Stomach smooth muscle (tissue), 2 donors: ENCODE data around the gene APBB1IP.
"Not testable (repeated sequence)": the region's sequence is repeated elsewhere in the genome, so short reads cannot be mapped to it uniquely, and the experiment has no call there.

Experiments
- H3K27ac ChIP-seq: one replicate; pipeline ENCODE4 v1.7.0; 2013; ENCODE audit warnings: mild to moderate bottlenecking, low read length, inconsistent platforms
- H3K27me3 ChIP-seq, 2 donors: one replicate each; pipeline ENCODE4 v1.7.0; 2013; ENCODE audit warnings: low read length in 2 of 2; ENCODE audit not compliant: insufficient read depth in 2 of 2, control insufficient read depth in 1 of 2
- H3K36me3 ChIP-seq, 2 donors: one replicate each; pipeline ENCODE4 v1.7.0; 2013; ENCODE audit warnings: low read length in 2 of 2; ENCODE audit not compliant: control insufficient read depth in 2 of 2, insufficient read depth in 2 of 2
- H3K4me1 ChIP-seq: one replicate; pipeline ENCODE4 v1.7.0; 2013; ENCODE audit warnings: low read length; ENCODE audit not compliant: control insufficient read depth, insufficient read depth
- H3K4me3 ChIP-seq, 2 donors: one replicate each; pipeline ENCODE4 v1.7.0; 2013; ENCODE audit warnings: low read length in 2 of 2
- H3K9ac ChIP-seq, 2 donors: one replicate each; pipeline ENCODE4 v1.7.0; 2013; ENCODE audit warnings: low read length in 2 of 2, mild to moderate bottlenecking in 1 of 2
- H3K9me3 ChIP-seq, 2 donors: one replicate each; pipeline ENCODE4 v1.7.0; 2013; ENCODE audit warnings: low read length in 2 of 2; ENCODE audit not compliant: control insufficient read depth in 2 of 2
- donor health status: healthy.
- donor health status: Pancreatic carcinoma.

The APBB1IP gene, protein sequence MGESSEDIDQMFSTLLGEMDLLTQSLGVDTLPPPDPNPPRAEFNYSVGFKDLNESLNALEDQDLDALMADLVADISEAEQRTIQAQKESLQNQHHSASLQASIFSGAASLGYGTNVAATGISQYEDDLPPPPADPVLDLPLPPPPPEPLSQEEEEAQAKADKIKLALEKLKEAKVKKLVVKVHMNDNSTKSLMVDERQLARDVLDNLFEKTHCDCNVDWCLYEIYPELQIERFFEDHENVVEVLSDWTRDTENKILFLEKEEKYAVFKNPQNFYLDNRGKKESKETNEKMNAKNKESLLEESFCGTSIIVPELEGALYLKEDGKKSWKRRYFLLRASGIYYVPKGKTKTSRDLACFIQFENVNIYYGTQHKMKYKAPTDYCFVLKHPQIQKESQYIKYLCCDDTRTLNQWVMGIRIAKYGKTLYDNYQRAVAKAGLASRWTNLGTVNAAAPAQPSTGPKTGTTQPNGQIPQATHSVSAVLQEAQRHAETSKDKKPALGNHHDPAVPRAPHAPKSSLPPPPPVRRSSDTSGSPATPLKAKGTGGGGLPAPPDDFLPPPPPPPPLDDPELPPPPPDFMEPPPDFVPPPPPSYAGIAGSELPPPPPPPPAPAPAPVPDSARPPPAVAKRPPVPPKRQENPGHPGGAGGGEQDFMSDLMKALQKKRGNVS

DNA sequence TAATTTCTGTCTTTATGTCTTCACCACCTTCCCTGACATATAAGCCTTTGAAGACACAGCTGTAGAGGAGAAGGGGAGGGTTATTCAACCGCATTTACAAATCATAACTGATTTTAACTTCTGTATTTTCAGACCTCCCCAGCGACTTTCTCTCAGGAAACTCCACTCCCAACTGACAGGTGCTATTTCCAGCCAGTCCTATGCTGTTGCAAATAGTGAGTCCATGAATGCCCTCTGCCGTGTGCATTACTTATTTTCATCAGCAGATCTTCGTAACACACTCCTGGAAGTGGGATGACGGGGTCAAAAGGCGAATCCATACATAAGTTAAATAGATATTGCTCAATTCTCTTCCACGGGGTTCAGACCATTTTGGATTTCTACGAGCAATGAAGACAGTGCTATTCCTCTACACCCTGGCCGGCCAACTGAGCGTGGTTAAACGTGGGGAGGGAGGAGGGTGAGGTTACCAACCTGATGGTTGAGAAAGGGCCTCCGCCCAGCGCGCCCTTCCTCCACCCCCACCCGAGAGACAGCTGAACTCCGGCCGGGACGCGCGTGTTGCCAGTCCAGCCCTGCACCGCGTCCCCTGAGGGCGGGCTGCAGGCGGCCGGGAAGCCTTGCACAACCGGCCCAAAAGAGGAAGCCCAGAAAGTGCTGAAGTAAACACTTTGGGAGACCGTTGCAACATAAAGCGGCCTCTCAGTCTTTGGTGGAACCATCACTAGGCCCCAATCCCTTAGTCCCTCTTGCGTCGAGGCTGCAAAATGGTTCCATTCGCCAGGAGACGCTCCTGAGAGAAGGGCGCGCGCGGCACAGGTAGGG is at the start of gene APBB1IP:
Gene APBB1IP (plus strand): TSS at position 705 of the 825 bp plus-strand sequence. CDS start 53,986 bp downstream, outside the sequence.
- peaks cover 0 to 4% of the 10 kb centered on the region in 2 donors for H3K27me3 ChIP-seq
- H3K27ac ChIP-seq = no peak within 1 kb of the TSS

GRCh38 chr10:26389533-26389932 is 48.6 kb upstream of the APBB1IP start:
- H3K36me3 ChIP-seq = no peaks in the 10 kb centered on the region
- no peak overlapping the region for H3K9ac ChIP-seq
- peaks cover 0 to 6% of the 10 kb centered on the region in 2 donors for H3K9me3 ChIP-seq
- H3K27ac ChIP-seq = no peak overlapping the region
- no peaks in the 10 kb centered on the region for H3K4me1 ChIP-seq
- no peaks in the 10 kb centered on the region for H3K27me3 ChIP-seq
- no peak overlapping the region for H3K4me3 ChIP-seq

More for the DNA sequence above, at the start of gene APBB1IP:
- H3K36me3 ChIP-seq = no peaks in the 10 kb centered on the region
- peak within 1 kb of the TSS in 1 of 2 donors; percentile 55 for H3K4me3 ChIP-seq
- H3K9me3 ChIP-seq = no peaks in the 10 kb centered on the region
- H3K9ac ChIP-seq = no peak within 1 kb of the TSS
- H3K4me1 ChIP-seq = no peaks in the 10 kb centered on the region

DNA sequence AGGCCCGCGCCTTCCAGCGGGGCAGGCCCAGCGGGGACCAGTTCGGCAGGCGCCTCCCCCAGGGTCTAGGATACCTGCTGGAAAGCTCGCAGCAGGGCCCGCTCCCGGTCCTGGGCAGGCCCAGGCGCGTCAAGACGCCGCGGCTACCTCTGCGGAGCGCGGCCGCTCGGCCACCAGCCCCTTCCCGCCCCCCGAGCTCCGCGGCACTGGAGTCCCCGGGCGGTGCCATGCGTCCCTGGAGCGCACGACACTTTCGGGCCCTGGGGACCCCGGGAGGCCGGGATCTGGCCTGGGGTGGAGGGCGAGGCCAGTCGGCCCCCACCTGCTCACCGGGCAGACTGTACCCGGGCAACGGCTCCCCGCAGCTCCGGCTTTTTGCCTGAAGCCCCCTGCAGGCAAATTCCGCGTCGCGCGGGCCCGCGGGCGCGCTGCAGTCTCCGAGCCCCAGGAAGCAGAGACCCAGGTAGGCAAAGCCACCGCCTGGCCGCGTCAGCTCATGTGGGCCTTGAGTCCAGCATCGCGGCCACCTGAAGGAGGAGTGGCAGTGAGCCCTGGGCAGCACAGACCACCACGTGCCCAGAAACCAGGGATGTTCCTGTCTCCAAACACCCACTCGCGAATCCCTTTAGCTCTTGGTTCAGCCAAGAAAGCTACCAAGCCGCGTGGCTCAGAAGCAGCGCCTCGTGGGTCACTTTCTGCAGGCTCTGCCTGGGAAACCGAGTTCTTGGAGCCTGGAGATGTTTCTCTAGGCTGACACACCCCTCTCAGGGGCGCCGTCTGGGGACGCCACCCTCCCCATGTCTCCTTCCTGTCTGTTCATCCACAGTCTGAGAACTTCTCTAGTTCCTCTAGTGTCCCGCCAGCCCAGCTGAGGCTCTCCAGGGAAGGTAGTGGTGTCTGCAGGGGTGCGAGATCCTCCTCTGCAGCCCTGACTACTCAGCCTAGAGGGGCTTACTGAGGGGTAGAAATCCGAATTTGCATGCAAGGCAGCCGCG is 46.1 kb upstream of the APBB1IP start:
- no peaks in the 10 kb centered on the region for H3K4me1 ChIP-seq
- no peak overlapping the region for H3K9ac ChIP-seq
- H3K4me3 ChIP-seq = no peak overlapping the region
- no peaks in the 10 kb centered on the region for H3K27me3 ChIP-seq
- H3K27ac ChIP-seq = no peak overlapping the region
- no peaks in the 10 kb centered on the region for H3K36me3 ChIP-seq
- H3K9me3 ChIP-seq = peaks cover 0 to 10% of the 10 kb centered on the region in 2 donors

- H3K27ac ChIP-seq, H3K36me3 ChIP-seq, H3K9ac ChIP-seq, H3K9me3 ChIP-seq, H3K4me3 ChIP-seq, H3K4me1 ChIP-seq, H3K27me3 ChIP-seq: not testable (repeated sequence)
These were observed 39.8 kb upstream of the APBB1IP start for GRCh38 chr10:26398353-26398752.

GRCh38 chr10:26407406-26407969 is 30.7 kb upstream of the APBB1IP start:
- Histone ChIP-seq H3K9me3 (peaks cover 0 to 3% of the 10 kb centered on the region in 2 donors), H3K27me3 (no peaks in the 10 kb centered on the region), H3K4me1 (no peaks in the 10 kb centered on the region), H3K36me3 (no peaks in the 10 kb centered on the region), H3K9ac (no peak overlapping the region), H3K27ac (no peak overlapping the region), H3K4me3 (no peak overlapping the region)

DNA sequence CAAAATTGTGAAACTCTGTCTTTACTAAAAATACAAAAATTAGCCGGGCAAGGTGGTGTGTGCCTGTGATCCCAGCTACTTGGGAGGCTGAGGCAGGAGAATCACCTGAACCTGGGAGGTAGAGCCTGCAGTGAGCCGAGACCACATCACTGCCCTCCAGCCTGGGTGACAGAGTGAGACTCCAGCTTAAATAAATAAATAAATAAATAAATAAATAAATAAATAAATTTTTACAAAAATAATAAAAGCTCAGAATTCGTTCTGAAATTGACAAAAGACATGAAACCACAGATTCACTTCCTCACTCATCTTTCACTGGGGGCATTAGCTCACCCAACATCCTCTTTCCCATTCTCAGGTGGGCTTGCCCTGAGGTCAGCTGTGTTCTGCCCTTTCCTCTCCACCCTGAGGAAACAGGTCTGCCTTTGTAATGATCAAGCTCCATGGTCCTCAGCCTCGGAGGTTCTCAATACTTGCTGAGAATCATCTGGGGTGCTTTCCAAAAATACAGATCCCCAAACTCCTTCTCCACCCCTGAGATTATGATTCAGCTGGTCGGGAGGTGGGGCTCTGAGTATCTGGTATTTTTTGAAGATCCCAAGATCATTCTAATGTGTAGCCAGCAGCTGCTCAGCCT is 29.2 kb upstream of the APBB1IP start:
- Histone ChIP-seq H3K9me3 (peaks cover 0 to 3% of the 10 kb centered on the region in 2 donors), H3K4me1 (no peaks in the 10 kb centered on the region), H3K27me3 (no peaks in the 10 kb centered on the region), H3K36me3 (no peaks in the 10 kb centered on the region), H3K27ac (no peak overlapping the region), H3K9ac (no peak overlapping the region), H3K4me3 (no peak overlapping the region)

DNA sequence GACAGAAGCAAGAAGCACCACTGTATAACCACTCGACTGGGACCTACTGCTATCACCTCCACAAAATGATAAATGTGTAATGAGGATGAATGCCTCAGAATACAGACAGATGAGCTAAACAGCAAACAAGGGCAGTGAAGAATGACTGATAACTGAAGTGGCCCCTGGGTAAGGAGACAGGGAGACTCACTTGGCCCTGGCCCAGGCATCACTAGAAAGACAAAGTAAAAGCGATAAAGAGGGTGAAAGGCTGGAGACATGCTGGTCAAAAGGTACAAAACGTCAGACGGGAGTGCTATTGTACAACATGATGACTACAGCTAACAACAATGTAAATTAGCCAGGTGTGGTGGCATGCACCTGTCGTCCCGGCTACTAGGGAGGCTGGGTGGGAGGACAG is 27.8 kb upstream of the APBB1IP start:
- H3K4me1 ChIP-seq = no peaks in the 10 kb centered on the region
- no peak overlapping the region for H3K9ac ChIP-seq
- H3K4me3 ChIP-seq = no peak overlapping the region
- H3K9me3 ChIP-seq = peaks cover 0 to 3% of the 10 kb centered on the region in 2 donors
- H3K36me3 ChIP-seq = no peaks in the 10 kb centered on the region
- H3K27me3 ChIP-seq = no peaks in the 10 kb centered on the region
- H3K27ac ChIP-seq = no peak overlapping the region

DNA sequence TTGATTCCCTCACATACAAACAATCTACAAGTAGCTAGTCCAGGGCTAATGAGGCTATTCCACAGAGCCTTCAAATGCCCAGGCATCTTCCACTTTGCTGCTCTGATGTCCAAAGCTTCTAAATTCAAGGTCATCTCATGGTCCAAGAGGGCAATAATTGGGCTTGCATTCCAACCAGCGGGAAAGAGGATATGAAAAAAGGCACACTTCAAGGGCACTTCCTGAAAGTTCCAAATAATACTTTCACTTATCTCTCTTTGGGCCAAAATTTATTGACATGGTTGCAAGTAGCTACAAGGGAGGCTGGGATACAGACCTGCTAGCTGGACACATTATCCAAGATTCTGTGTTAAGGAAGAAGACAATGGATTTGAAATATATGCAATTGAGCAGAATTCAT is 25.2 kb upstream of the APBB1IP start:
- Histone ChIP-seq H3K36me3 (no peaks in the 10 kb centered on the region), H3K27ac (no peak overlapping the region), H3K4me3 (no peak overlapping the region), H3K9me3 (no peaks in the 10 kb centered on the region), H3K9ac (no peak overlapping the region), H3K27me3 (no peaks in the 10 kb centered on the region), H3K4me1 (no peaks in the 10 kb centered on the region)

GRCh38 chr10:26413375-26413774 is 24.8 kb upstream of the APBB1IP start:
- Histone ChIP-seq H3K27me3 (no peaks in the 10 kb centered on the region), H3K4me1 (no peaks in the 10 kb centered on the region), H3K9ac (no peak overlapping the region), H3K27ac (no peak overlapping the region), H3K36me3 (no peaks in the 10 kb centered on the region), H3K9me3 (no peaks in the 10 kb centered on the region), H3K4me3 (no peak overlapping the region)
